Aorta (tissue), 5 donors: ENCODE data around the gene ZMPSTE24. TPM values are rescaled to one million over a fixed set of nuclear protein-coding genes. Genes with fewer than 3 reads are reported as not detected.

Experiments
- ATAC-seq: fragments of 200-7000 bp; cut with Tn5 transposase; one replicate; pipeline ENCODE4 v1.9.1; 2022; ENCODE audit warnings: moderate library complexity; ENCODE audit not compliant: low FRiP score
- DNase-seq, 2 donors: peaks; one replicate each; pipeline ENCODE4 v3.0.0-alpha.2; 2020
- H3K27ac ChIP-seq, 2 donors: one replicate each; pipeline ENCODE4 v1.5.1; 2013; ENCODE audit warnings: low read length in 2 of 2, mild to moderate bottlenecking in 2 of 2, moderate library complexity in 2 of 2, control low read depth in 1 of 2, inconsistent platforms in 1 of 2, low read depth in 1 of 2
- H3K27me3 ChIP-seq, 2 donors: one replicate each; pipeline ENCODE4 v1.6.1; 2013; ENCODE audit warnings: control low read depth in 1 of 2, low read length in 1 of 2, mild to moderate bottlenecking in 1 of 2, moderate library complexity in 1 of 2; ENCODE audit not compliant: insufficient read depth in 2 of 2, control insufficient read depth in 1 of 2
- H3K36me3 ChIP-seq, 2 donors: one replicate each; pipeline ENCODE4 v1.6.1; 2013; ENCODE audit warnings: control low read depth in 1 of 2, low read length in 1 of 2, mild to moderate bottlenecking in 1 of 2; ENCODE audit not compliant: insufficient read depth in 2 of 2, control insufficient read depth in 1 of 2
- H3K4me1 ChIP-seq, 2 donors: one replicate each; pipeline ENCODE4 v1.6.1; 2013; ENCODE audit warnings: low read length in 2 of 2, control low read depth in 1 of 2, mild to moderate bottlenecking in 1 of 2, moderate library complexity in 1 of 2; ENCODE audit not compliant: insufficient read depth in 2 of 2, control insufficient read depth in 1 of 2
- H3K4me3 ChIP-seq, 2 donors: one replicate each; pipeline ENCODE4 v1.5.1; 2013; ENCODE audit warnings: low read length in 2 of 2, control low read depth in 1 of 2, mild to moderate bottlenecking in 1 of 2
- H3K9me3 ChIP-seq: one replicate; pipeline ENCODE4 v1.6.1; 2013; ENCODE audit warnings: mild to moderate bottlenecking, low read length; ENCODE audit not compliant: control insufficient read depth
- WGBS, 2 donors: extraction: QIAGEN DNeasy Blood & Tissue Kit; methylation state at CpG; one replicate each; pipeline ENCODE4 v1.1.7; 2013; 5-methylcytosine and 5-hydroxymethylcytosine counted together
- intact Hi-C, 2 donors: fragments of 100-400 bp; cut with DNase I; formaldehyde crosslinking; loops; one replicate each; pipeline versions ENCODE4 v1.14.2 to v1.15.0; 2022
- polyA plus RNA-seq, 2 donors: library from polyadenylated mRNA; stranded (reverse); fragments of 200-250 nt; gene quantifications; one replicate each; pipeline ENCODE4 v1.2.3, GENCODE V29; 2013
- total RNA-seq, 2 donors: library from RNA; stranded (reverse); fragmentation: NEBNext Ultra II Directional; extraction: Animal tissue kit (Norgen Biotek cat#: 25700); gene quantifications; one replicate each; pipeline ENCODE4 v1.2.1, GENCODE V29; 2021
- donor health status: healthy with polysubstance abuse.
- donor health status: Bipolar disorder and iron deficiency.
- donor health status: DM: no; HTN: no; CAD: no.
- donor health status: DM: no; HTN: no; CAD: no.
- donor health status: DM: yes; HTN: yes; CAD: no.

Gene ZMPSTE24
- total and polyA plus RNA-seq, 4 donors: 27.8 to 56.5 (median 40.0) TPM

DNA sequence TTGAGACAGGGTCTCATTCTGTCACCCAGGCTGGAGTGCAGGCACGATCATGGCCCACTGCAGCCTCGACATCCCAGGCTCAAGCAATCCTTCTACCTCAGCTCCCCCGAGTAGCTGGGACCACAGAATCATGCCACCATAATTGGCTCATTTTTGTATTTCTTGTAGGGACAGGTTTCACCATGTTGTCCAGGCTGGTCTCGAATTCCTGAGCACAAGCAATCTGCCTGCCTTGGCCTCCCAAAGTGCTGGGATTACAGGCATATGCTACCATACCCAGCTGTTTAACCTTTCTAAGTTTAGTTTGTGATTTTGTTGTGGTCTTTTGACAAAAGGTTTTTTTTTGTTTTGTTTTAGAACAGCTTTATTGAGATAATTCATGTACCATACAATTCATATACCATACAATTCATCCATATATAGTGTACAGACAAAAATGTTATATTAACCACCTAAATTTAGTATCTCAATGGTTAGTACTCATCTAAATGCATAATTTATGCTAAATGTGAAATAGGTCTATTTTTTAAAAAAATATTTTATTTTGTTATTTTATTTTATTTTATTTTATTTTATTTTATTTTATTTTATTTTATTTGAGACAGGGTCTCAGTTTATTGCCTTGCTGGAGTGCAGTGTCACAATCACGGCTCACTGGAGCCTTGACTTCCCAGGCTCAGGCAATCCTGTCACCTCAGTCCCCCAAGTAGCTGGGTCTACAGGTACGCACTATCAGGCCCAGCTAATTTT, 8.9 kb downstream of the ZMPSTE24 start:
- WGBS, 2 donors: 33 to 40% methylated on average over 6 of the region's 6 CpGs
- Histone ChIP-seq H3K36me3 (no peaks in the 10 kb centered on the region), H3K27me3 (no peaks in the 10 kb centered on the region), H3K9me3 (no peaks in the 10 kb centered on the region), H3K4me3 (no peak overlapping the region), H3K27ac (peak overlapping the region; percentile 93 to 96), H3K4me1 (peaks cover 0 to 7% of the 10 kb centered on the region in 2 donors)
- intact Hi-C loops: no loop called here
- ATAC-seq (no peak), DNase-seq (no peak)

GRCh38 chr1:40267767-40268187, 9.7 kb downstream of the ZMPSTE24 start:
- Histone ChIP-seq H3K9me3 (no peaks in the 10 kb centered on the region), H3K27me3 (no peaks in the 10 kb centered on the region), H3K27ac (no peak overlapping the region), H3K4me3 (no peak overlapping the region), H3K4me1 (peaks cover 0 to 7% of the 10 kb centered on the region in 2 donors), H3K36me3 (no peaks in the 10 kb centered on the region)
- intact Hi-C loops: no loop called here
- 4 to 5% methylated on average over 2 of the region's 2 CpGs for WGBS, 2 donors
- no peak for DNase-seq
- ATAC-seq: peak; percentile 93

GRCh38 chr1:40268211-40268610, 10.2 kb downstream of the ZMPSTE24 start:
- no peak overlapping the region for H3K4me3 ChIP-seq
- H3K36me3 ChIP-seq: no peaks in the 10 kb centered on the region
- peaks cover 0 to 7% of the 10 kb centered on the region in 2 donors for H3K4me1 ChIP-seq
- ATAC-seq (no peak), DNase-seq (no peak)
- H3K27ac ChIP-seq: peak overlapping the region in 1 of 2 donors; percentile 97
- no peaks in the 10 kb centered on the region for H3K27me3 ChIP-seq
- intact Hi-C loops: no loop called here
- H3K9me3 ChIP-seq: no peaks in the 10 kb centered on the region

GRCh38 chr1:40270152-40270834, 12.3 kb downstream of the ZMPSTE24 start:
- no peaks in the 10 kb centered on the region for H3K27me3 ChIP-seq
- no peak overlapping the region for H3K4me3 ChIP-seq
- H3K36me3 ChIP-seq: peaks cover 0 to 2% of the 10 kb centered on the region in 2 donors
- H3K27ac ChIP-seq: no peak overlapping the region
- H3K9me3 ChIP-seq: no peaks in the 10 kb centered on the region
- 40 to 56% methylated on average over 3 of the region's 3 CpGs for WGBS, 2 donors
- H3K4me1 ChIP-seq: peaks cover 0 to 7% of the 10 kb centered on the region in 2 donors
- intact Hi-C loops: loop anchor here in 1 of 2 donors (5.0 kb wide), 1 partner anchor 37 kb away; no protein-coding TSS in a partner anchor
- ATAC-seq: no peak
- DNase-seq: no peak

DNA sequence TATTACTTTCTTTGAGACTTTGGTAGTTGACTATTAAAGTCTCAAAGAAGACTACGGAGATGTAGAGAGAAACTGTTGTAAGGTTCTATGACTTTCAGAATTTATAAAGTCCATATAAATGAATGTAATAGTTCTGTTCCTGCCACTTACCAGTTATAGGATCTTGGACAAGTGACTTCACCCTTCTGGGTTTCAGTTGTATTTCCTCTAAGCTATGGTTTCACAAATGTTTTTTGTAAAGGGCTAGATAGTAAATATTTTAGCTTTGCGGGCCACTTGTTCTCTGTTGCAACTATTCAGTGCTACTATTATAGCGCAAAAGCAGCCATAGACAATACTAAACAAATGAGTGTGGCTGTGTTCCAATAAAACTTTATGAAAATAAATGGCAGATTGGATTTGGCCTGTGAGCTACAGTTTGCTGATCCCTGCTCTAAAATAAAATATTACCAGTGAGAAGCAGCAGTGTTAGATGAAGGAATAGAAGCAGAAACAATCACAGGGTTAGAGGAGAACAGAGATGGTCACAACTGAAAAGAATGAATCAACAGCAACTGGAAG, 14.7 kb downstream of the ZMPSTE24 start:
- H3K4me3 ChIP-seq: no peak overlapping the region
- intact Hi-C loops: loop anchor here in 1 of 2 donors (5.0 kb wide), 1 partner anchor 35 kb away; no protein-coding TSS in a partner anchor
- peaks cover 0 to 2% of the 10 kb centered on the region in 2 donors for H3K36me3 ChIP-seq
- H3K27ac ChIP-seq: no peak overlapping the region
- H3K27me3 ChIP-seq: no peaks in the 10 kb centered on the region
- H3K9me3 ChIP-seq: no peaks in the 10 kb centered on the region
- no peaks in the 10 kb centered on the region for H3K4me1 ChIP-seq
- WGBS, 2 donors: 87 to 93% methylated on average over 3 of the region's 3 CpGs
- ATAC-seq (no peak), DNase-seq (no peak)

DNA sequence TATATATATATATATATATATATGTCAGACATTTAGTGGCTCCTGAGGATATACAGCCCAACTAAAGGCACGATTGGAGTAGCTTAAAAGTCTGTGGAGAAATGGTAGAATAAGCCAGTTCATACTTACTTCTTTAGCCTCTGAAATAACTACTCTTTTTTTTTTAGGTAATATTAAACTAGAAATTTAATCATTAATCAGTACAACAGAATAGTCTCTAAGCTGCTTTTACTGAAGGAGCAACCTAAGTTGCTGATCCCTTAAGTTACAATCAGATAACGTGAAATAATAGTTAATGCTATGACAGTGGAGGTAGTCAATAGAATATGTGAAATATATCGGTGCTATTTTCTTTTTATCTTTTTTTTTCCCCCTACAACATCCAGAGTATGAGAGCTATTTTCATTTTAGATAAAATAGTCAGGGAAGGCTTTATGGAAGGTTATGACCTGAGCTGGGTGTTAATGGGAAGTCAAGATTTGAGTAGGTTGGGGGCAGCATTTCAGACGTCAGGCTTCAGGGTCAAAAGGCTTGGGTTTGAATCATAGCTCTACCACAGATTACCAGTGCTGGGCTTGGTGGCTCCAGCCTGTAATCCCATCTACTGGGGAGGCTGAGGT, 15.6 kb downstream of the ZMPSTE24 start:
- H3K4me1 ChIP-seq: no peaks in the 10 kb centered on the region
- intact Hi-C loops: loop anchor here in 1 of 2 donors (5.0 kb wide), 1 partner anchor 34 kb away; no protein-coding TSS in a partner anchor
- no peak overlapping the region for H3K27ac ChIP-seq
- H3K9me3 ChIP-seq: no peaks in the 10 kb centered on the region
- no peaks in the 10 kb centered on the region for H3K27me3 ChIP-seq
- no peak for ATAC-seq
- H3K4me3 ChIP-seq: no peak overlapping the region
- DNase-seq: no peak
- 72 to 81% methylated on average over 4 of the region's 4 CpGs for WGBS, 2 donors
- H3K36me3 ChIP-seq: peaks cover 0 to 2% of the 10 kb centered on the region in 2 donors

DNA sequence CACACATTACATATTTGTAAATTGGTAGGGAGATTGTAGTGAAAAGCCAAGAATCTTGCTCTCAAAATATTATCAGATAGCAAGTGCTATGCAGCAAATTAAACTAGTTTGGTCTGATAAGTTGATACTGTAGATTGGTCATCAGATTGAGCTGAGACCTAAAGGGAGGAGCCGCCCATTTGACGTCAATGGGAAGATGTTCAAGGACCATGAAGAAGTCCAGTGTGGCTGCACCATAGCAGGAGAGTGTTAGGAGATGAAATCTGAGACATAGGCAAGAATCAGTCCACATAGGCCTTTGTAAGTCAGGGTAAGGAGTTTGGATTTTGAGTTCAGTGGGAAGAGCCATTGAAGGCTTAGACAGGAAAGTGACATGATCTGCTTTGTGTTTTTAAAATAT, 16.3 kb downstream of the ZMPSTE24 start:
- peaks cover 0 to 2% of the 10 kb centered on the region in 2 donors for H3K36me3 ChIP-seq
- no peaks in the 10 kb centered on the region for H3K27me3 ChIP-seq
- no peak for ATAC-seq
- H3K27ac ChIP-seq: peak overlapping the region in 1 of 2 donors; percentile 59
- DNase-seq: no peak
- no peaks in the 10 kb centered on the region for H3K9me3 ChIP-seq
- H3K4me1 ChIP-seq: no peaks in the 10 kb centered on the region
- no peak overlapping the region for H3K4me3 ChIP-seq
- intact Hi-C loops: loop anchor here in 1 of 2 donors (5.0 kb wide), 1 partner anchor 33 kb away; no protein-coding TSS in a partner anchor
- WGBS, 2 donors: 91 to 92% methylated on average over 2 of the region's 2 CpGs

- Histone ChIP-seq H3K36me3 (peaks cover 0 to 3% of the 10 kb centered on the region in 2 donors), H3K4me3 (no peak overlapping the region)
- ATAC-seq: no peak
These were observed 18.1 kb downstream of the ZMPSTE24 start for GRCh38 chr1:40276122-40276521.

More at GRCh38 chr1:40276122-40276521, 18.1 kb downstream of the ZMPSTE24 start:
- H3K27ac ChIP-seq: peak overlapping the region in 1 of 2 donors; percentile 76
- no peaks in the 10 kb centered on the region for H3K27me3 ChIP-seq
- 88 to 91% methylated on average over 3 of the region's 3 CpGs for WGBS, 2 donors
- intact Hi-C loops: no loop called here
- DNase-seq: no peak
- no peaks in the 10 kb centered on the region for H3K9me3 ChIP-seq
- no peaks in the 10 kb centered on the region for H3K4me1 ChIP-seq
